ENCODE data around the gene VPS29. TPM values are rescaled to one million over a fixed set of nuclear protein-coding genes. Genes with fewer than 3 reads are reported as not detected.

The VPS29 gene
- polyA plus RNA-seq, 1 of the 3 experiments (the other 2 are of a cell fraction): 110 TPM

- no peak for TF ChIP-seq CHD2 (IDR thresholded peaks at IDR 0.05; ENCODE audit: low read length, partially characterized antibody)
- no peak for TF ChIP-seq RCOR1 (IDR thresholded peaks at IDR 0.05; ENCODE audit: low read length)
- TF ChIP-seq RXRA (IDR thresholded peaks at IDR 0.05; ENCODE audit: borderline replicate concordance, low read depth): peak; percentile 67; the same call in 1 of the 2 replicates
- 0 out of 2 replicates have a peak, but pooled peaks have one; percentile 28 for TF ChIP-seq ZBTB33 (IDR thresholded peaks at IDR 0.05; ENCODE audit: borderline replicate concordance, low read depth)
- TF ChIP-seq TEAD4 (IDR thresholded peaks at IDR 0.05; ENCODE audit: borderline replicate concordance, insufficient read depth): peak; percentile 93
- no peak for TF ChIP-seq MXI1 (IDR thresholded peaks at IDR 0.05; ENCODE audit: low read depth, low read length)
- TF ChIP-seq NRF1 (IDR thresholded peaks at IDR 0.05; ENCODE audit: low read depth, low read length): no peak
- TF ChIP-seq SMC3 (IDR thresholded peaks at IDR 0.05; ENCODE audit: low read depth, low read length): no peak
Observed at GRCh38 chr12:110546339-110546738, 44.4 kb upstream of the VPS29 start (continued).

GRCh38 chr12:110545812-110546211, 43.9 kb upstream of the VPS29 start:
- 83% methylated on average over 10 of the region's 10 CpGs for WGBS (ENCODE audit: low lambda C conversion rate)
- H4K20me1 ChIP-seq (ENCODE audit: insufficient read depth): peaks cover 23% of the 10 kb centered on the region
- H3K9me3 ChIP-seq: no peaks in the 10 kb centered on the region
- H3K27me3 ChIP-seq (ENCODE audit: insufficient read depth): no peaks in the 10 kb centered on the region
- peak overlapping the region; percentile 53 for H3K4me2 ChIP-seq
- POLR2A ChIA-PET: no interaction called here
- H3K9me2 ChIP-seq: no peaks in the 10 kb centered on the region
- peaks cover 1 to 14% of the 10 kb centered on the region in 2 experiments for H3K36me3 ChIP-seq (replicated peaks in 1 of 2; ENCODE audit: control insufficient read depth in 1 of 2, insufficient read depth in 2 of 2, low read length in 1 of 2)
- TF ChIP-seq TCF12 (IDR thresholded peaks at IDR 0.05) (no peak), REST (IDR thresholded peaks at IDR 0.05; ENCODE audit: low read depth, low read length) (no peak), MEF2A (IDR thresholded peaks at IDR 0.05; ENCODE audit: borderline replicate concordance, low read depth) (no peak), JUND (IDR thresholded peaks at IDR 0.05) (no peak), SMC3 (IDR thresholded peaks at IDR 0.05; ENCODE audit: low read depth, low read length) (no peak), RAD21 (IDR thresholded peaks at IDR 0.05; ENCODE audit: low read length) (no peak), PBX3 (IDR thresholded peaks at IDR 0.05) (no peak), FOXJ3 (CRISPR knock-in tag; IDR thresholded peaks at IDR 0.05) (no peak), IRF3 (IDR thresholded peaks at IDR 0.05; ENCODE audit: low read depth, low read length) (no peak), FOSL2 (IDR thresholded peaks at IDR 0.05; ENCODE audit: borderline replicate concordance, low read depth) (no peak), EP300 (IDR thresholded peaks at IDR 0.05; ENCODE audit: borderline replicate concordance in 1 of 2, low read depth in 1 of 2, low read length in 1 of 2) (no peak), RFX5 (IDR thresholded peaks at IDR 0.05; ENCODE audit: low read length) (no peak), ELF1 (IDR thresholded peaks at IDR 0.05) (no peak), TAF1 (IDR thresholded peaks at IDR 0.05; ENCODE audit: borderline replicate concordance, low read depth, low read length) (no peak), RXRA (IDR thresholded peaks at IDR 0.05; ENCODE audit: borderline replicate concordance, low read depth) (no peak), MAX (IDR thresholded peaks at IDR 0.05; ENCODE audit: low read depth) (no peak), EZH2phosphoT487 (IDR thresholded peaks at IDR 0.05; ENCODE audit: borderline replicate concordance, low read depth) (no peak), NRF1 (IDR thresholded peaks at IDR 0.05; ENCODE audit: low read depth, low read length) (no peak), MXI1 (IDR thresholded peaks at IDR 0.05; ENCODE audit: low read depth, low read length) (no peak)
- H3K4me1 ChIP-seq (ENCODE audit: control insufficient read depth in 1 of 2, insufficient read depth in 2 of 2, low read depth in 1 of 2, low read length in 1 of 2): peaks cover 4 to 21% of the 10 kb centered on the region in 2 experiments; a peak in 3 of 4 replicates
- peaks cover 42% of the 10 kb centered on the region for H3F3A ChIP-seq (replicated peaks; ENCODE audit: insufficient read depth)
- no peak overlapping the region for H3K4me3 ChIP-seq (ENCODE audit: low read depth in 2 of 2, low read length in 1 of 2)
- CTCF ChIA-PET: interaction anchor here (1.6 kb wide), 1 partner anchor 10 kb away, joined by 3 read pairs; no protein-coding TSS in a partner anchor
- no peak overlapping the region for H2AFZ ChIP-seq (ENCODE audit: low read depth)
- H3K9ac ChIP-seq: no peak overlapping the region
- H3K79me2 ChIP-seq (ENCODE audit: insufficient read depth): peaks cover 32% of the 10 kb centered on the region; the same call in 1 of the 2 replicates
- H3K27ac ChIP-seq (ENCODE audit: low read depth in 2 of 2, low read length in 1 of 2): peak overlapping the region; percentile 14 to 67
- DNase-seq: no peak
